Neutrophil (primary cell): ENCODE data around the gene SORCS2.

Source experiments
- H3K27ac ChIP-seq: fragments of 200-600 bp; sonication (generic); 2 replicates; pipeline ENCODE4 v1.5.1; 2016; ENCODE audit warnings: mild to moderate bottlenecking, moderate library complexity
- H3K27me3 ChIP-seq: fragments of 200-600 bp; sonication (generic); 2 replicates; pipeline ENCODE4 v1.6.0; 2016; ENCODE audit warnings: mild to moderate bottlenecking
- H3K36me3 ChIP-seq: fragments of 200-600 bp; sonication (generic); 2 replicates; pipeline ENCODE4 v1.5.1; 2017
- H3K4me1 ChIP-seq, 2 experiments: fragments of 200-600 bp in 1 of 2; sonication (generic) in 1 of 2; 1 replicate in 1 of 2; 2 replicates in 1 of 2; pipeline versions ENCODE4 v1.5.1 to v1.6.1; 2013 to 2016; ENCODE audit warnings: low read depth in 1 of 2, low read length in 1 of 2, mild to moderate bottlenecking in 1 of 2, moderate library complexity in 1 of 2; ENCODE audit not compliant: control insufficient read depth in 1 of 2, insufficient read depth in 1 of 2
- H3K4me3 ChIP-seq, 2 experiments: fragments of 200-600 bp in 1 of 2; sonication (generic) in 1 of 2; 1 replicate in 1 of 2; 2 replicates in 1 of 2; pipeline ENCODE4 v1.5.1; 2013 to 2016; ENCODE audit warnings: low read depth in 1 of 2, low read length in 1 of 2, mild to moderate bottlenecking in 1 of 2, moderate library complexity in 1 of 2
- H3K9me3 ChIP-seq: fragments of 200-600 bp; sonication (generic); 2 replicates; pipeline ENCODE4 v1.5.1; 2016
- TF ChIP-seq, protein P1 (sequence below): fragments of 200-600 bp; sonication (generic); IDR thresholded peaks from 2 replicates; pipeline ENCODE4 v1.5.1; 2016; ENCODE audit warnings: antibody characterized with exemption

Gene SORCS2

GRCh38 chr4:7259039-7259438, 66.7 kb downstream of the SORCS2 start:
- H3K4me3 ChIP-seq, result no peak overlapping the region
- H3K27ac ChIP-seq, result no peak overlapping the region
- no peaks in the 10 kb centered on the region for H3K36me3 ChIP-seq
- no peaks in the 10 kb centered on the region for H3K9me3 ChIP-seq
- TF ChIP-seq, protein P1, sequence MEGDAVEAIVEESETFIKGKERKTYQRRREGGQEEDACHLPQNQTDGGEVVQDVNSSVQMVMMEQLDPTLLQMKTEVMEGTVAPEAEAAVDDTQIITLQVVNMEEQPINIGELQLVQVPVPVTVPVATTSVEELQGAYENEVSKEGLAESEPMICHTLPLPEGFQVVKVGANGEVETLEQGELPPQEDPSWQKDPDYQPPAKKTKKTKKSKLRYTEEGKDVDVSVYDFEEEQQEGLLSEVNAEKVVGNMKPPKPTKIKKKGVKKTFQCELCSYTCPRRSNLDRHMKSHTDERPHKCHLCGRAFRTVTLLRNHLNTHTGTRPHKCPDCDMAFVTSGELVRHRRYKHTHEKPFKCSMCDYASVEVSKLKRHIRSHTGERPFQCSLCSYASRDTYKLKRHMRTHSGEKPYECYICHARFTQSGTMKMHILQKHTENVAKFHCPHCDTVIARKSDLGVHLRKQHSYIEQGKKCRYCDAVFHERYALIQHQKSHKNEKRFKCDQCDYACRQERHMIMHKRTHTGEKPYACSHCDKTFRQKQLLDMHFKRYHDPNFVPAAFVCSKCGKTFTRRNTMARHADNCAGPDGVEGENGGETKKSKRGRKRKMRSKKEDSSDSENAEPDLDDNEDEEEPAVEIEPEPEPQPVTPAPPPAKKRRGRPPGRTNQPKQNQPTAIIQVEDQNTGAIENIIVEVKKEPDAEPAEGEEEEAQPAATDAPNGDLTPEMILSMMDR, result no peak
- no peaks in the 10 kb centered on the region for H3K4me1 ChIP-seq
- no peaks in the 10 kb centered on the region for H3K27me3 ChIP-seq

- H3K27me3 ChIP-seq, result no peaks in the 10 kb centered on the region
- H3K36me3 ChIP-seq, result no peaks in the 10 kb centered on the region
- TF ChIP-seq, protein P1, result no peak
- H3K4me1 ChIP-seq, result no peaks in the 10 kb centered on the region
- H3K27ac ChIP-seq, result no peak overlapping the region
- H3K9me3 ChIP-seq, result no peaks in the 10 kb centered on the region
- no peak overlapping the region for H3K4me3 ChIP-seq
Observed at GRCh38 chr4:7260569-7260968, 68.2 kb downstream of the SORCS2 start.

- no peaks in the 10 kb centered on the region for H3K36me3 ChIP-seq
- TF ChIP-seq, protein P1, result no peak
- no peak overlapping the region for H3K27ac ChIP-seq
- H3K27me3 ChIP-seq, result no peaks in the 10 kb centered on the region
- no peak overlapping the region for H3K4me3 ChIP-seq
- H3K4me1 ChIP-seq, result no peaks in the 10 kb centered on the region
- no peaks in the 10 kb centered on the region for H3K9me3 ChIP-seq
Observed at GRCh38 chr4:7261087-7261486, 68.7 kb downstream of the SORCS2 start.

- Histone ChIP-seq H3K27ac (no peak overlapping the region), H3K4me3 (no peak overlapping the region), H3K36me3 (no peaks in the 10 kb centered on the region), H3K27me3 (peaks cover 1% of the 10 kb centered on the region), H3K9me3 (no peaks in the 10 kb centered on the region), H3K4me1 (no peaks in the 10 kb centered on the region)
- TF ChIP-seq, protein P1, result no peak
Observed at GRCh38 chr4:7261536-7261935, 69.2 kb downstream of the SORCS2 start.

GRCh38 chr4:7262134-7262533, 69.8 kb downstream of the SORCS2 start:
- TF ChIP-seq, protein P1, result no peak
- peaks cover 6% of the 10 kb centered on the region for H3K27me3 ChIP-seq
- no peaks in the 10 kb centered on the region for H3K9me3 ChIP-seq

GRCh38 chr4:7263166-7263565, 70.8 kb downstream of the SORCS2 start:
- H3K27ac ChIP-seq, result no peak overlapping the region
- H3K4me1 ChIP-seq, result no peaks in the 10 kb centered on the region
- TF ChIP-seq, protein P1, result no peak
- no peaks in the 10 kb centered on the region for H3K36me3 ChIP-seq
- peaks cover 6% of the 10 kb centered on the region for H3K27me3 ChIP-seq
- no peaks in the 10 kb centered on the region for H3K9me3 ChIP-seq
- no peak overlapping the region for H3K4me3 ChIP-seq

More at GRCh38 chr4:7262134-7262533, 69.8 kb downstream of the SORCS2 start:
- no peaks in the 10 kb centered on the region for H3K36me3 ChIP-seq
- no peak overlapping the region for H3K27ac ChIP-seq
- no peak overlapping the region for H3K4me3 ChIP-seq
- no peaks in the 10 kb centered on the region for H3K4me1 ChIP-seq
